HG02759 (cell line): Measurements from ENCODE around the gene TPRA1.
"Not testable (repeated sequence)": the region's sequence is repeated elsewhere in the genome, so short reads cannot be mapped to it uniquely, and the experiment has no call there.

Experiments used
- ATAC-seq: cut with Tn5 transposase; IDR thresholded peaks from one replicate; pipeline ENCODE4 v1.9.1; 2021; ENCODE audit warnings: mild to moderate bottlenecking, moderate library complexity; ENCODE audit not compliant: unreplicated experiment

TPRA1 gene

DNA sequence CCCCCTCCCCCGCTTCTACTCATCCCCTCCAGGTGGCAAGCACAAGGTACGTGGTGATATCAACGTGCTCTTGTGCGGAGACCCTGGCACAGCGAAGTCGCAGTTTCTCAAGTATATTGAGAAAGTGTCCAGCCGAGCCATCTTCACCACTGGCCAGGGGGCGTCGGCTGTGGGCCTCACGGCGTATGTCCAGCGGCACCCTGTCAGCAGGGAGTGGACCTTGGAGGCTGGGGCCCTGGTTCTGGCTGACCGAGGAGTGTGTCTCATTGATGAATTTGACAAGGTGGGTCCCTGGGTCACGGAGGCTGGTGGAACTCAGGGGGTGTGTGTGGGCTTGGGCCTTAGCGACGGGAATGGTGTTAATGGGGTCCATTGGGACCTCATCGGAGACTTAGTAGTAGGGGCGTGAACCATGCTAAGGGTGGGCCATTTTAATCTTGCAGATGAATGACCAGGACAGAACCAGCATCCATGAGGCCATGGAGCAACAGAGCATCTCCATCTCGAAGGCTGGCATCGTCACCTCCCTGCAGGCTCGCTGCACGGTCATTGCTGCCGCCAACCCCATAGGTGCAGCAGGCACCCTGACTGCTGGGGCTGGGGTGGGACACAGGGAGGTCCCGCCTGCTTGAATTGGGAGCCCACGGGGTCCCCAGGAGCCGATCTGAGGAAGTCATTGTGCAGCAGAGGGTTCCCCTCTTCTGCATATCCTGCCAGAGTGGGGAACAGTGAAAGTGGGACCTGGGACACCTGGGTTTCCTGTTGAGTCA lies 26.5 kb upstream of the TPRA1 start:
- ATAC-seq, result no peak

DNA sequence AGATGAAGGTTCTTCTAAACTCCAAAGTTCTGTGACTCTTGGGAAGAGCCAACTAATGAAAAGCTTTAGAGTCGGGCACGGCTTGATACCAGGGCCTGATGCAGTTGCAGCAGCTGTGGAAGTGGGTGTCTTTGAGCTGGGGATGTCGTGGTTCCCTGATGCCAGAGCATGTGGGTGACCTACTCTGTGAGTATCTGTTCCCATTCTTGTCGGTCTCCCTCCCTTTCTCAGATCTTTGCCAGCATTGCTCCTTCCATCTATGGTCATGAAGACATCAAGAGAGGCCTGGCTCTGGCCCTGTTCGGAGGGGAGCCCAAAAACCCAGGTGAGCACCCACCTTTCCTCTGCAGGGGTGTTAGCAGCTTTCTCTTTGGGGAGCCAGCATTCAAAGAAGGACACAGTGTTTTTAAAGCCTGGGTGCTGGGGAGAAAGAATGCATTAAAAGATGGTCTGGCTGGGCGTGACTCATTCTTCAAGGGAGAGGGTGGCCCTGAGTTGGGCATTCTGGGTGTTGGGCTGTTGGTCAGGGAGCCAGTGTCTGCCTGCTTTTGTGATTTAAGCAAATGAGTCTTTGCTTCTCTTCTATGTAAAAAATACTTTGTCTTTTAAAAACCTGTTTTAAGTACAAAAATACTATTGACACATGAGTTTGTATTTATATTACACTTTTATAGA lies 25.2 kb upstream of the TPRA1 start:
- ATAC-seq, result no peak

GRCh38 chr3:127614928-127615589 lies 24.5 kb upstream of the TPRA1 start:
- ATAC-seq, result no peak

GRCh38 chr3:127613406-127613805 lies 22.9 kb upstream of the TPRA1 start:
- no peak for ATAC-seq

DNA sequence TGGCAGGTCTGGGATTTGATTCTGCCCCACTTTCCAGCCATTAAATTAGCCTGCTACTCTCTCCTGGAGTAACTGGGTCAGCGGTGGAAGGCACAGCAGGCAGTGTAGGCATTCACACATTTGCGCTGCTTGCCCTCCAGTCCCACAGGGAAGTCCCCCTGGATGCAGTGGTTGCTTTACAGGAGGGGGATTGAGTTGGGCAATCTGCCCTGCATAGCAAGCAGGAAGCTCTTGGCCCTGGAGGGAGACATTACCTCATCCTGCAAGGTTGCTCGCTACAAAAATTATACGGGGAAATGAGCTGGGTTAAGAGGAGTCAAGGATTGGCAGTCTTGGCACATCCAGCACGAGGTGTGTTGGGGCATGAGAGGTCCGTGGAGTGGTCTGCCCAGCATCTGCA lies 22.4 kb upstream of the TPRA1 start:
- ATAC-seq, result no peak

DNA sequence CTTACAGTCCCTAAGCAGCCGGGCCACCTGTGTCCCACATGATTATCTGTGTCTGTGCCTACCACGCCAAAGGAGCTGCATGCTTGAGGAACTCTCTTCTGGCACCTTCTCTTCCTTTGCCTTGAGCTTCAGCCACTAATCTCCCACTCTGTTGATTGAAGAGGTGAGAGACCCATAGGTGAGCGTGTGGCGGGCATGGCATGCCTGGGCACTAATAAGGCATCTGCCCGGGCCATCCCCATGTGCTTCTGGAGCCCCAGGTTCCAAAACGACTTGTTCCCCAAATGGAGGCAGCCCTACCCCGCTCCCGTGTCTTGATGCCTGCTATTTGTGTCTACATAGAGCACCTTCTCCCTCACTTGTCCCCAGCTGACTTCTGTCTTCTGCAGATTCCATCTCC lies 20.7 kb upstream of the TPRA1 start:
- ATAC-seq, result no peak

GRCh38 chr3:127610105-127610504 lies 19.6 kb upstream of the TPRA1 start:
- ATAC-seq, result no peak

DNA sequence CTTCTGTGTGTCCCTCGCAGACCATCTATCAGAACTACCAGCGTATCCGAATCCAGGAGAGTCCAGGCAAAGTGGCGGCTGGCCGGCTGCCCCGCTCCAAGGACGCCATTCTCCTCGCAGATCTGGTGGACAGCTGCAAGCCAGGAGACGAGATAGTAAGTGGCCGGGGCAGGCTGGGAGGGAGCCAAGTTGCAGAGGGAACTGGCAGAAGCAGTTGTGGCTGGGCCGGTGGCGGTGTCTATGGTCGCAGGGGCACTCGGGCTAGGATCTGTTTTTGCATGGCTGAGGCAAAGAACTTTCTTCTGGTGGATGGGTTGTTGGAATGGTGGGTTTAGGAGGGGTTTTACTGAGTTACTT lies 17.8 kb upstream of the TPRA1 start:
- no peak for ATAC-seq

DNA sequence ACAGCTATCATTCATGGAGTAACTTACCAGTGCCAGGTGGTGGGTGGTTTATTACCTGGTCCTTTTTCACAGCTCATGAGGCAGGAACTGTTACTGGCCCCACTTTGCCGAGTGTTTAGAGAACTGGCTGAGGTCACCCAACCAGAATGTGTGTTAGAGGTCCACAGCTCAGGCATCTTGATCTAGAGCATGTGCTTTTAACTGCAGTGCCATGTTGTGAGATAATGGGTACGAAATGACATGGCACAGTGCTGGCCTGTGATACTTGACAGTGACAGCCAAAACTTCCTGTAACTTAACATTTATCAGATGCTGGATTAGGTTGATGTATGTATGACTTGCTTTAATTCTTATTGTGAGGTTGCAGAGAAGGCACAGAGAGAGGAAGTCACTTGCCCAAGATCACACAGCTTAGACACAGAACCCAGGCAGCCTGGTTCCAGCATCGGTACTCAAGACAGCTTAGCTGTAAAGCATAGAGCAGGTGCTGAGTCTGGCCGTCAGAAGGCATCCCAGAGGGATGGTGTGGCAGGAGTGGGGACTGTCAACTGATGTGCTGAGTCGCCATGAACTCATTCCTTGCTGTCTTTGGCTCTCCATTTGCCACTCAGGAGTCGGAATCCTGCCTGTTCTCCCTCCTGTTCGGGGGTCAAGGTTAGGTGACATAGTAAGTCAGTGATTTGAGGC lies 17.3 kb upstream of the TPRA1 start:
- ATAC-seq, result no peak

DNA sequence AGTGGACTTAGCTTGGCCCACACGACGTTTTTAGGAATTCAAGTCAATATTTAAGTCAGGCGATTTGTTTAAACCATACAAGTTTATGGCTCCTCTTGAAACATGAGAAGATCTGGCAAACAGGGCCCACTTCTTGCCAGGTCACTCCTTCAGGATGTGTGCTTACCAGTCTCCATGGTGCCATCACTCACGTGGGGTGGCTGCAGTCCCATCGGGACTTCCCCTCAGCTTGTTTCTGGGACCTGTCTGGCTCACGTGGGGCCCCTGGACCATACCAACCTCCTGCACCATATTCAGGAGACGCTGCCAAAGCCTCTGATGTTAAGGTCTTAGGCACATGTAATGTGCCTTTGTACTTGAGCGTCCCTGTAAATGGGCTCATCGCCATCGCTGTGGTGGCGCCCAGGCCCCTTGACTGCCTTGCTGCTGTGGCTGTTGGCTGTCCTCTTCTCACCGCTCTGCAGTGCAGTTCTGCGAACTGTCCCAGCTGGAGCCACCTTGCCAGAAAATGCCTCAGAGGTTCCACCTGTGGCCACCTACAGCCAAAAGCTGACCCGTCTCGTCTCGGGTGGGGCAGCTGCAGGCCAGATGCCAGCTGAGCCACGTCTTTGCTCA lies 16.6 kb upstream of the TPRA1 start:
- no peak for ATAC-seq

DNA sequence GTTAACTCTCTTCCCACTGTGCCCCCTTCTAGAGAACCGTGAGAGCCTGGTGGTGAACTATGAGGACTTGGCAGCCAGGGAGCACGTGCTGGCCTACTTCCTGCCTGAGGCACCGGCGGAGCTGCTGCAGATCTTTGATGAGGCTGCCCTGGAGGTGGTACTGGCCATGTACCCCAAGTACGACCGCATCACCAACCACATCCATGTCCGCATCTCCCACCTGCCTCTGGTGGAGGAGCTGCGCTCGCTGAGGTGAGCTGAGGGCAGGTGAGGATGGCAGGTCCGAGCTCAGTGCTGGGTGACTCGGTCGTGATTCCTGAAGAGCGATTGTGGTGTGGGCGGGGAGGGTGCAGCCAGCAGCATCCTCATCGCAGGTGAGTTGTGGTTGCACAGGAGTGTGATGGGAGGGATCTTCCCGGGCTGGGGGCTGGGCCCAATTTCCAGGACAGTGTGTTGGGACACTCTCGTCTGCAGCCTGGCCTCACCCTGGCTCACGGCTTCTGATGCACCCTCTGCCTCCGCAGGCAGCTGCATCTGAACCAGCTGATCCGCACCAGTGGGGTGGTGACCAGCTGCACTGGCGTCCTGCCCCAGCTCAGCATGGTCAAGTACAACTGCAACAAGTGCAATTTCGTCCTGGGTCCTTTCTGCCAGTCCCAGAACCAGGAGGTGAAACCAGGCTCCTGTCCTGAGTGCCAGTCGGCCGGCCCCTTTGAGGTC lies 15.7 kb upstream of the TPRA1 start:
- ATAC-seq, result no peak

GRCh38 chr3:127605547-127605946 lies 15.0 kb upstream of the TPRA1 start:
- ATAC-seq, result not testable (repeated sequence)

GRCh38 chr3:127604546-127605165 lies 14.1 kb upstream of the TPRA1 start:
- no peak for ATAC-seq

DNA sequence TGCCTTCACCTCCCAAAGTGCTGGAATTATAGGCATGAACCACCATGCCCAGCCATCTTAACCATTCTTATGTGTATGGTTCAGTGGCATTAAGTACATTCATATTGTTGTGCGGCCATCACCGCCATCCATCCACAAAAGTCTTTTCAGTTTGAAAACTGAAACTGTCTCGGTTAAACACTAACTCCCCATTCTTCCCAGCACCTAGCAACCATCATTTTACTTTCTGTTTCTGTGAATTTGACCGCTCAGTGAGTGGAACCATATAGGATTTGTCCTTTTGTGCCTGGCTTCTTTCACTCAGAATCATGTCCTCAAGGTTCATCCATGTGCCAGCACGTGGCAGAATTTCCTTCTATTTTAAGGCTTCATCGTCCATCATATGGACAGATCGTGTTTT lies 13.5 kb upstream of the TPRA1 start:
- ATAC-seq, result no peak

- ATAC-seq, result no peak
Measured at GRCh38 chr3:127600749-127601456, 10.4 kb upstream of the TPRA1 start.

DNA sequence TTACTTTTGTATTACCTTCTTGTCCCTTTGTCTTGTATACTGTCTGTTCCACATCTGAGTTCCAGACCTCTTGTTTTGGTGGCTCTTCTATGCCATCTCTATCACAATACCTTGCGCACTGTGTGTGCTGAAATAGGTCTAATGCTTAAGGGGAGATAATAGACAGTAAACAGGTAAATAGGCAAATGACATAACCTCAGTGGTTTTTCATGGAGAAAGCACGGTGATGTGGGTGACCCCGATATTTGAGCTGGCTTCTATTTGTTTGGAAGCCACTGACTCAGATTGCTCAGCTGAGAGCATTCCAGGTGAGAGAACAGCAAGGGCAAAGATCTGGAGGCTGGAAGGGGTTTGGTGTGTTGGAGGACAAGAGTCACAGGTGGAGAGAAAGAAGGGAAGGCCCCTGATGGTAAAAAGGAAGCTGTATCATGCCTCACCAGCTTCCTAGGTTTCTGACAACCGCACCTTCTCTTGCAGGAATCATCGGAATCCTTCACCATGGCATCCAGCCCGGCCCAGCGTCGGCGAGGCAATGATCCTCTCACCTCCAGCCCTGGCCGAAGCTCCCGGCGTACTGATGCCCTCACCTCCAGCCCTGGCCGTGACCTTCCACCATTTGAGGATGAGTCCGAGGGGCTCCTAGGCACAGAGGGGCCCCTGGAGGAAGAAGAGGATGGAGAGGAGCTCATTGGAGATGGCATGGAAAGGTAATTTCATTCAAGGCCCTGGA lies 8.5 kb upstream of the TPRA1 start:
- ATAC-seq, result no peak

DNA sequence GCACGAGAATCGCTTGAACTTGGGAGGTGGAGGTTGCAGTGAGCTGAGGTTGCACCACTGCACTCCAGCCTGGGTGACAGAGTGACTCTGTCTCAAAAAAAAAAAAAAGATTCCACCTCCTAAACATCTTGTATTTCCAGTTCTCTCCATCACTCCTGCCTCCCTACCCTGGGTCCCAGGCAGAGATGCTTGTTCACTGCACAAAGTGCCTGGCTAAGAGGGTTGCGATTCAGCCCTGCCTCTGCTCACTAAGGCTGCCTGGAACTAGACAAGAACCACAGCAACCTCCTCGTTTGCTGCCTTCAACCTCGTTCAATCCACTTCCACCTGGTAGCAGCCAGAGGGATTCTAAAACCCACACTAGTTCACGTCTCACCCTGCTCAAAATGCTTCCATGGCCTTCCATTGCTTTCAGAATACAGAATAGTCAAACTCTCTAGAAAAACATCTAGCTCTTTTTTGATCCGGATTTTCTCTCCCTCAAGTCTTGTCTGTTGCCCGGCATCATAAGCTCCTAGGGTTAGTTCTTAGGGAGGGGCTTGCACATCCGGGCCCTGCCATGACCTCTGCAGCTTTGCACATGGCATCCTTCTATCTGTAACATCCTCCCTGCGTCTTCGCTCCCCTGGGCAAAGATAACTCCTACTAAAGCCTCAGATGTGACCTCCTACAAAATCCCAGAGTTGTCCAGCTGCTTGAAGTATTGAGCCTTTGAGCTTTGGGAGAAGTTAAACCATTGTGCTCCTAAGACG lies 6.7 kb upstream of the TPRA1 start:
- no peak for ATAC-seq

GRCh38 chr3:127595303-127595702 lies 4.8 kb upstream of the TPRA1 start:
- ATAC-seq, result no peak
